Measurements from ENCODE around the gene ELMO1.

The ELMO1 gene

DNA sequence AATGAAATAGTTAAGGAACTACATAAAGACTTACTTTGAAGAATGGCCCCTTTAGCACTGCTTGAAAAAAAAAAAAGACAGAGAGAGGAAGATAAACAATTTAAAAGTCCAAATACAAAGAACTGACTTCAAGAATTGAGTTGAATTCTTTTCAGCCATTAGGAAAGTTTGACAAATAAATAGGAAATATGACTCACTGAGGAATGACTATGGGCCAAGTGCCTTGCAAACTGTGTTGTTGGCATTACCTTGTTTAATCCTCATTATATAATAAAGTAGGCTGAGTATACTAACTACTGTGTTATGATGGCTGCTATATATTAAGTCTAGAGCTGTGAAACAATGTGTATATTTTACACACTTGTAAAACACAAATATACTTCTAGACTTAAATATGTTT is 151.1 kb downstream of the ELMO1 start:
- DNase-seq: no peak

DNA sequence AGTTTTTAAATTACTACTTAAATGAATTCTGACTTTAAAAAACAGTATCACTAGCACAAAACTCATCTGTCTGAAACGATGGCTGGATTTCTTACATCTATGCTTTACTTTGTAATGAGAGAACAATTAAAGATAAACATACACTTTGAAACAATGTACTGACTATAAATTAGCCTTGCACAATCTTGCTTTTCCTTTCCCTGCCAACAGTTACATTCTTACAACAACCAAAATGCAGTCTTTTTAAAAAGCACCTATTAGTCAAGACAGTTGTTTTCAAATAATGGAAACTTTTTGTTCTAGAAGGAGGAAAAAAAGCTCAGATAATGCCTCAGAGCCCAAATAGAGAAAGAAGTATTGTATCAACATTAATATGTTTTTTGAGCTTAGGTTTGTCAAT is 153.3 kb downstream of the ELMO1 start:
- no peak for DNase-seq

DNA sequence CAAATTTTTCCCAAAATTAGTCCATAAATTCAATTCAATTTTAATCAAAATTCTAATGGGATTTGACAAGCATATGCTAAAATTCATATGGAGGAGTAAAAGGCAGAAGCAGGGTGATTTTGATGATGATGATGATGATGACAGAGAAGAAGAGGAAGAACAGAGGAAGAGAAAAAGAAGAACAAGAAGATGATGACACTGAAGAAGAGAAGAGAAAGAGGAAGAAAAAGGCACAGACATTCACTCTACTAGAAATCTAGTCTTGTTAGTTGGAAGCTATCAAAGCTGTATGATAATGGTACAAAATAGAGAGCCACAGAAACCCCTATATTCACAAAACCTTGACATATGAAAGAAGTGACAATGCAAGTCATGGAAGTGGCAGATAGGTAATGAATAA is 157.9 kb downstream of the ELMO1 start:
- no peak for DNase-seq

DNA sequence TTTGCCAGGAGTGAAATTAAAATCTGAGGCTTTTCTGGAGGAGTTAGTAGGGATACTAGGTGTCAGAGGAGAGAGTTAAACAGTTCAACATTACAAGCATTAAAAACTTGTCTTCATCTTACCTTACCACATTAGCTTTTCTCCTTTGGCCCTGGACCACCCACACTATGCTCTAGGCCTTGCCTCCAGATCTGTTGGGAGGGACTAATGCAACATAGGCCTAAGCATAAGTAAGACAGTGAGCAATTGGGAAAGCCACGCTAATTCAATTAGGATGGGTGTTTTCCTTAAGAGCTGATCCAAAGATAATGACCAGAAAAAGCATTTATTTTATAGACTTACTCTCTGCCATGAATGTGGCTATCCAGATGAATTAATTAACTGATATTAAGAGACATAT is 158.9 kb downstream of the ELMO1 start:
- no peak for DNase-seq

DNA sequence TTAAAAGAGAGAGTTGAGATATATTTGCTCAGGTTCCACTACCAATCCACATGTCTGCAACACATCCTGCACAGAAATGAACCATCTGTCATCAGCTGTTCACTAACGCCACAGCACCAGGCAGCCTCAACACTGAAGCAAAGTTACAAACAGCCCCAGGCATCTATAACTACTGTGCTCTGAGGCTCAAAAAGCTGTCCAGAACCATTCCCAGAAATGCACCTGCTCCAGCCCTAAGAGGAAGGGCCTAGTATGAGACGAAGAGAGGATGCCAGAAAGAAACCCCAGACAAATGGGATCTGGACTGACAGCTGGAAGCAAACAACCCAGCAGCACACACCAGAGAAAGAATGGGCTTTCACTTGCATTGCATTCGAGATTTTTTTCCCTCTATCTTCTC is 159.3 kb downstream of the ELMO1 start:
- DNase-seq: no peak

DNA sequence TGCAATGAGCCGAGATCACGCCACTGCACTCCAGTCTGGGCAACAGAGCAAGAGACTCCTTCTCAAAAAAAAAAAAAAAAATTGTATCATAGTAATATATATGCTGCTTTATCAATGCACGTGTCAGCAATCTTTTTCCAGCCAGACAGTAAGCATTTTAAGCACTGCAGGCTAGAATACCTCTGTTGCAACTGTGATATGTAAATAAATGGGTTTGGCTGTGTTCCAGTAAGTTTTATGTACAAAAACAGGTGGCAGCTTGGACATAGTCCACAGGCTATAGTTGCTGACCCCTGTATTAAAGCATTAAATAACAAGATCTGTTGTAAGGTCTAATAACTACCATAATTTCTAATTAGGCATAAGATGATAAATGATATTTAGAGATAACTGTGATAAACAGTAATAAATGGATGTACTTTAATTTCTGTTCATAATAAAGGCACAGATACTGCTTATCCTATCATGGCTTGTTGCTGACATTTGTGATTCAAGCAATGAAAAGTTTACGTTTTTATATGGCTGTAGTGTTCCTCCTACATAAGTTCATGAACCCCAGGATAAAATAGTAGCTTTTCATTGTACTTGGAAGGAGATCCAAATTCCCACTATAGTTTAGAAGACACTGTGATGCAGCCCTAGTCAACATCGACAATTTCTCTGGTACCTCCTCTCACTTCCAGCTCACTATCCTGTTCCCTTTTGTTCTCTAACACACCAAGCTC is 161.4 kb downstream of the ELMO1 start:
- no peak for DNase-seq

DNA sequence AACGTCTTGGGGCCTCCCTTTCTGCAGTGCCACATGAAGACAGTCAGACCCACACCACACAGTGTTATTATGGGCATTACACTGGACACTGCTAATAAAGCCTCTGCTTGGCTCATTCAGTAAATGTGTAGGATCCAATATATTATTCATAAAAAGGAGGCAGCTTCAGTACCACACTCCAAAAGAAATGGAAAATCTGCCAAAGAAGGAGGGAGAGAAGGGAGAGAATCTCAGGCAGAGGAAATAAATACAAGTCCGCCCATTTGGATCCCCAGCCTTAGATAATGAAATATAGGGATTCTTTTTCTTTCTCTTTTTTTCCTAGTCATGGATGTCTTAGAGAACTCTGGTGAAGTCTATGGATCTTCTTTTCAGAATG is 162.2 kb downstream of the ELMO1 start:
- no peak for DNase-seq

DNA sequence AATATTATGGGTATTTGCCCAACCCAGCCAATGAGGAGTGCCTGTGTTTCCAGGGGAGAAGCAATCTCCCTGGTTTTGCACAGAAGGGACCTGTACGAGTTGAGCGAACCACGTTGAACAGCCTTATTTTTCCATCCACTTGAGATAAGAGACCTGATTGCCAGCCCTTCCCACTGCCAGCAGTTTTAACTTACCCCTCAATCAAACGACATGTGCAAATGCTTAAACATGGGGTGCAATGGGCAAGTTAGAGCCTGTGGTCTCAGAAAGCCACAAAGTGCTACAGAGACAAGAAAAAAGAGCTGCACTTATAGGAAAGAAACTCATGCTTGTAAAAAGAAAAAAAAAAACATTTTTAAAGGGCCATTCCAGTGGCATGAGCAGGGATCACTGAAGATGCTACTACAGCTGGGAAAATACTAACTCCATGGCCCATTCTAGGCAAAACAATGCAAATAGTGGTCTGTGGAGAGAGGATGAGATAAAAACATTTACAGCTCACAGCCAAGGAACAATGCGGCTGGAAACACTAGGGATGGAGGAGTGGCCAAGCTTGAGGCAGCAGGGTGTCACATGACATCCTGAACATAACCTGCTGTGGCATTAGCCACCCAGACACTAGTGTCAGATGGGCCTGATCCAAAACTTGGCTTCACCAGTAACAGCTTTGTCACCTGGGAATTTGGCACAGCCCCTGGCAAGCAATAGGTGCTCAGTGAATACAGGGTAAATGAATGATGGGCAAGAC is 162.8 kb downstream of the ELMO1 start:
- no peak for DNase-seq

DNA sequence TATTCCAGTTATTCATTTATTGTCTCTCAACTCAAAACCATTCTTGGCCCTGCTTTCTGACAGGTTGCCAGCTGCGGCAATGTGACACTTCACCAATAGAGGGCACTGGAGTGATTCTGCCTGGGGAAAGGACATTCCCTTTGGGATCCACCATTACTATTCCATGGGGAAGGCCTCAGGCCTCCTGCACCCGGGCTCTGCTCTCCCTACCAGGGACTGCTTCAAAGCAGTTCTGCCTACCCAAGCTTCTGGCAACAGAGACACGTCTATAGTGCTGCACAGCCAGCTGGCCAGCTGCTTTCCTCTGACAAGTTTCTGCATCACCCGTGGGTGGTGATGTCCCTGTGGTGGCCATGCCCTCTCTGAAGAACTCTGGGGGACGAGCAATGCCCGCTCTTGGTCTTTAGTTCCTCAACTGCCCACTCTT is 163.8 kb downstream of the ELMO1 start:
- DNase-seq: peak; percentile 12

DNA sequence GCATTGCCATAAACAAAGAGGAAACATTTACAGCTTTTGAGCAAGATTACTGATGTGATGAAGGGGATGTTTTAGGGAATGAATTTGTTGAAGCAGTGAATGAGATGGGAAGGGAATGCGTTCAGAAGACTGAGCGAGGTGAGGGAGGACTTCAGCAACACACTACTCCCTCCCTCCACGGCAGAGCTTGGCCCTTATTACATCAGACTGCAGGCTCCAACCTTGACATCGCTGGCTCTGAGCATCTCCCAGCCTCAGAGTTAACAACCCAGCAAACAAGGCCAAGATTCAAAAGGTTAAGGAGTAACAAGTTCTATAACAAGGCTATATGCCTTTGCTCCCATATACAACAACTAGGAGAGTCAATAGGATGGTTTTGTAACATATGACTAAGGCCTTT is 164.4 kb downstream of the ELMO1 start:
- no peak for DNase-seq

DNA sequence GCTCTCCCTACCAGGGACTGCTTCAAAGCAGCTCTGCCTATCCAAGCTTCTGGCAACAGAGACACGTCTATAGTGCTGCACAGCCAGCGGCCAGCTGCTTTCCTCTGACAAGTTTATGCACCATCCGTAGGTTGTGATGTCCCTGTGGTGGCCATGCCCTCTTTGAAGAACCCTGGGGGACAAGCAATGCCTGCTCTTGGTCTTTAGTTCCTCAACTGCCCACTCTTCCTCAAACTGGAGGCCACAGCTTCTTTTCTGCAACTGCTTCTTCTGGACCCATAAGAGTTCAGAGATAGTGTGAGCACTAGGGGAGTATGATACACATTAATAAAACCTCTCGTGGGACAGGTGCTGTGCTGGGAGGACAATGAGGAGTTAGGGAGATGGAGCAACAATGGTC is 164.9 kb downstream of the ELMO1 start:
- DNase-seq: no peak

DNA sequence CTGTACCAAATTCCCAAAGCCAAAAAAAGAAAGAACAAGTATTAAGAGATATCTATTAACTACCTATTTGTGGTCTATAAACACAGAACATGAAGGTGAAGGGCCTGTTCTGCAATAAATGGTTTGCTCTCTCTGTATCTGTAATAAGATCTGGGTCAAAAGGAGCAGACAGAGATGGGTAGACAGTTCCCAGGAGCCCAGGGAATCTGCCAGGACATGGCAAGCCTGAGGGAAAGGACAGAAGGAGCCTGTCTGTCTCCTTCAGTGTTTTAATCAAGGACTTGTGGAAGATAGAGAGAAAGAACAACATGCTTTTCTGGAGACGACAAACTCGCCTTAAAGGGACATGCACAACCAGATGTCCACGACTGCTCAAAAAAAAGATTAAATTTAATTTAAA is 165.7 kb downstream of the ELMO1 start:
- no peak for DNase-seq

DNA sequence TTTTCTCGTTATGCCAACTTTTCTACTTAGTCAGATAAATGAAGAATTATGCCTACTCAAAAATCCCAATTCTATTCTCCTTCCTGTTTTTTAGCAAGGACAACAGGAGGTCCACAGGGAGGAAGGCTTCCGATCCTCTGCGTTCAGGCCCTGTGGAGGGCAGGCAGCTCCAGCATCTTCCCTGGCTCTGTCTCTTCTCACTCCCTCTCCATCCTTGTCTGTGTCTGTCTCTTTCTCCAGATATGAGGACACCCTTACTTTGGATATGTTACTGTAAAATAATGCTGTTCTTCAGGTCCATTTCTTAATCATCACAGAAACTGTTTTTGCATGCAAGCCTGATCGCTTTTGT is 166.6 kb downstream of the ELMO1 start:
- no peak for DNase-seq

DNA sequence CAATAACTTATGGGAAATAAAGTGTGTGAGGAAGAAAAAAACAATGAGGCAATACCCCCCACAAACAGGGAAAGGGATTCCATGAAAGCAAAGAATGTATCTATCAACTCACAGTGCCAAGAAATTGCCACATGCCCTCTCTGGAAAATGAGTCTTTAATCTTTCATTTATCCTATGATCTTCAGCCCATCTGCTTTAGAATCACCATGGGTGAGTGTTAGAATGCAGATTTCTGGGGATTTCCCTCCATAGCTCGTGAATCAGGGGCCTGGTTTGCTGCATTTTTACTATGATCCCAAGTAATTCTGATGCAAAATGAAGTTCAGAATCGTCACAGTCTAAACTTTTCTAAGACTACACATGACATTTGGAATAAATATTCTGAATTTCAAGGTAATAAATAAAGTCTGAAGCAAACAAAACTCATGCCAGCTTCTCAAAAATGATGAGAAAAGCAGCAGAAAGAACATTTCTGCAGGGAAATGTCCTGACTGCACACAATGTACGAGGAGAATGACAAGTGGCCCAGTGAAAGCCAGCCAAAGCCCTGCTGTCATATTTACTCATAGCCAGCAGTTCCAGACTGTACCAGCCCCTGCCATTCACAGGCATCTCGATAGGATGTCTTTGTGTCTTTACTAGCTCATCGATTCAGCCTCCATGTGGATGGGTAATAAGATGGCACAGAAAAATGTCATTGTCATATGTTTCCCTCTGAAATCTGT is 167.1 kb downstream of the ELMO1 start:
- no peak for DNase-seq

DNA sequence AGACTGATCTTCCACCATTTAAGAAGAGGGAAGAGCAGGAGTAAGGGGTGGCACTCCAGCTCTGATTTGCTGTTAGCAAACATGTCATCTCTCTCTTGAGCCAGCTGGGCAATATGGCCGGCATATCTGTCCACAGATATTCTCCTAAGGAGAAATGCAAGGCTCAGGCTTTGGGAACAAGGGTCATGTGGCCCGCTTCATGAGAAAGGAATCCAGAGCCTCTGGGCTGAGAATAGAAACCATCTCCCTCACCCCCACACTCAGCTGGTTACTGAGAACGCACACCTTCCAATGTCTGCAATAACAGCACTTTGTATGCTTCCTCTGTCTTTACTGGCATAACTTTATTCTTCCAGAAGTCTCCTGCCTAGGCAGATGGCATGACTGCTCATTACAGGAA is 171.2 kb downstream of the ELMO1 start:
- DNase-seq: no peak

DNA sequence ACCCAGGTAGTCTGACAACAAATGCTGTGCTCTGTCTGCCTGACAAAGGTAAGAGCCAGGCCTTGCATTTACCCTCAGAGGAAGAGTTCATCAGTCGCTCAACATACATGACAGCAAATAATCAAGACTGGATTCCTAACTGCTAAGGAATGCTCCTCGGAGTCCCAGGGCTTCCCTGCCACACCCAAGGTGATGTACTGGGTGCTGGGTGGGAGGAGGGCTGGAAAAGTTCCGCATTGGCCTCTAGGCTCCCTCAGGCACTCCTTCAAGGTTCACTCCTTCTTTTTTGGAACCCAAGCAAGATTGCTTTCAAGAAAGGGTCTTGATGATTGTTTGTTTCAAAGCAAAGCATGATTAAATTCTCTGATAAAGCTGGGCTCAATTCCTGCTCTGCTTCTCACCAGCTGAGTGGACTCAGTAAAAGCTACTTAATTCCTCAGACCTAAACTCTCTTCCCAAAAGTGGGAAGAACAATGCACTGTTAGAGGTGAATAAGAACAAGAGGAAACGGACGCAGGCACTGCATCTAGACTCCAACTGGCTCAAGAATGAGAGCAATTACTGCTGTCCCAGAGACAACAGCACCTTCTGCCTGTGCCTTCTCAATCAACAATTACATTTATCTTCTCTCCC is 173.5 kb downstream of the ELMO1 start:
- DNase-seq: no peak

DNA sequence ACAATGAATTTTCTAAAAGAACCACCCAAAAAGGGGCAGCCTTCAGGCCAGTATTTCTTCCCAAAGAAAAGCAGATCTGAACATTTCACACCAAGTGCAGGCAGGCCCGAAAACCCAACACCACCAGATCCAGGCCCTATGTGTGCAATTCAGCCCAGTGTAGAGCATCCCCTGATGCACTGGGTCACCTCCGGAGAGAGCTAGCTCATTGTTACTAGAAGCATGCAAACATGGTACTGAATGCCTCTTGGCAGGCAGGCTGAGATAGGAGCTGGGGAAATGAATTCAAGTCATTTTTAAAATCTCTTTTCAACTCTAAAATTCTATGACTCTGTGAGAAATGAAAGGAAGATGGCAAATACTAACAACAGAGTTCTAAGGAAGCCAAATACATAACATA is 174.8 kb downstream of the ELMO1 start:
- no peak for DNase-seq

DNA sequence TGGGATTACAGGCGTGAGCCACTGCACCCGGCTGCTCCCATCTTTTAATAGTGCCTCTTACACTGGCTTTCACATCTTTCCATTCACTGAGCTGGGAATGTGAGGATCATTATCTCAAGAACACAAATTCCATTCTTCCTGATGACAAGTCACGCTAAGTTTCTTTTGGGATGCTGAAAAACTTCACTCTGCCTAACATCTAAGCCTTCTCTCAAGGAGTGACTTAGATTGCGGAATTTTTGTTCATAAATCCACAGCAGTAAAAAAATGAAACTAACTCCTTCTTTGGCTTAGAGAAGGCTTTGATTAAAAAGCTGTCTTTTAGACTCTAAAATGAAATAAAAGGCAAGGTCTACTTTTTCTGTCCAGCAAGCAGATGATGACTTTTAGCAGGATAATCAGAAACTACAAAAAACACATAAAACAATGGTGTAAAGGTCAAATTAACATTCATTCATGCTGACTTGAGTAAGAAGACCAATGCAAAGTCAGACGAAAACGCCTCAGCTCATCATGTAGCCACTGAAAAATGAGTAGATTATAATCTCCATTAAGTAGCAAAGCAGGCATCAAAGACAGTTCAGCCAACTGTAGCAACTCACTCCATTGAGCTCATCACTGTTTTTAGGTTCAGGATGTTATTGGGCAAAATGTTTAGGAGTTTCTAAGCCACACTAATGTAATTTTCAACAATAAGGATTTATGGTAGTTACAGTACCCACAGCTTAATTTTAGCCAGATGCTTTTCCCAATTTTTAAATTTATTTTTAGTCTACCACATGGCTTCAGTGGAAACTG is 178.8 kb downstream of the ELMO1 start:
- no peak for DNase-seq

DNA sequence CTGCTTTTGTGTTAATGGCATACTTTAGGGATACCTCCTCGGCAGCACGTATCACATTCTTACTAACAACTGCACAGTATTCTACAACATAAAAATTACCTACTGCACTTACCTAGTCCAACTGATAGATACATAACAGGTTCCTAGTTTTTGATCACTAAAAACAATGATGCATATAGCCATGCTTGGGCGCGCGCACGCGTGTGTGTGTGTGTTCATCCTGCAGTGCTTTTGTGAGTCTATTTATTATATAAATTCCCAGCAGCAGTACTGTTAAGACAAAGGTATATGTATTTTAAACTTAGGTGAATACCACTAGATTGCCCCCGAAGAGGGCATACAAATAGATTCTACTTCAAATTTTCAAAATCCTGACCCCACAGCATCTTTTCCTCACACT is 181.4 kb downstream of the ELMO1 start:
- no peak for DNase-seq

DNA sequence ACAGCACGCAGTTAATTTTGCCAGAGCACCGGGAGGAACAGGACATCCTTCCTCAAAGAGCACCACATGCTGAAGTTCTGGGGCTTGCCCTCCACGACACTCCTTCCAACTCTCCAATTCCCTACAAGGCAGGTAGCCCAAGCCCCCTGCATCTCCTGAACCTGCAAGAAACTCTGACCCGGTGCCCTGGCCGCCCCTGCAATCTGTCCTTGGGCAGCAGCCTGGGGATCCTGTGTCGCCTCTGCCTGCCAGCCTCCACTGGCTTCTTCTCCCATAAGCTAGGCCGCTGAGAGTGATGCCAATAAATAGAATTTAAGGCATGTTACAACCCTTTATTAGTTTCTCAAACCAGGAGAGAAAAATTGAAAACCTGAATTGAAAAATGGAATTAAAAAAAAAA is 182.8 kb downstream of the ELMO1 start:
- no peak for DNase-seq

DNA sequence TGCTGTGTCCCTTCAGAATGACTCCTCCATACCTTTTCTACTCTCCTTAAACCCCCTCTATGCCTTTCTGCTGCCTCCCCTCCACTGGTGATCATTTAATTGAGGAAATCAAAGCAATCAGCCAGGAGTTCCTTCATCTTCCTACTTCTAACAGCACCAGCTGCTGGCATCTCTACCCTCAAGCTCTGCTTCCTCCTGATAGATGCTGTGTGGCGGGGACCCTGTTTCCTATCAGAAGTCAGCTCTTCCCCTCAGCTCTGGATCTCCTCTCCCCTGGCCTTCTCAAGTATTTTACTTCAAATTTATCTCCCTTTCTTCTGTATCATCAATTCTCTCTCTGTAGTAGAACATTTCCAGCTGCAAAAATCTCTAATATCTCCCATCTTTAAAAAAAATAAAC is 183.7 kb downstream of the ELMO1 start:
- no peak for DNase-seq

DNA sequence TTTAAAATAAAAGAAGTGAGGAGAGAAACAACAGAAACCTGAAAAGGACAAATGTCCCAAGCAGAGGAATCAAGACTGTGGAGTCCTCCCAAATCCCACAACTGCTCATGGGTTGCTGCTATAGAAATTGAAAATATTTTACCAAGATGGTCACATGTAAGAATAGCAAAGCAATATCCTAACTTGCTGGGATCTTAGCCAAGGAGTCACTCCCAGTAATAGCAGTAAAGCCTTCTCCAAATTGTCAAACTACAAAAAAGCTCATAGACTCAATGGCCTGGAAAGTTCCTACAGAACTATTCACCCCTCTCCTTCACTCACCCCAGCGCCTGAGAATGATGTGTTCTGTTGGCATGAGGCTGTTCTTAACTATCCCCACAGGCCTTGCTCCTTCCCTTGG is 186.5 kb downstream of the ELMO1 start:
- DNase-seq: no peak

All from fibroblast of skin of scalp (primary cell).